Coronary artery (tissue), 2 donors: ENCODE data around the gene FOXP3.

ENCODE experiments used
- DNase-seq: peaks from one replicate; pipeline ENCODE4 v3.0.0-alpha.2; 2017; ENCODE audit warnings: low spot score
- H3K27ac ChIP-seq, 2 donors: fragments of 200-600 bp; sonication (generic); one replicate each; pipeline ENCODE4 v1.5.1; 2016 to 2019
- H3K4me3 ChIP-seq: fragments of 200-600 bp; sonication (generic); 2 replicates; pipeline ENCODE4 v1.5.1; 2016; ENCODE audit warnings: mild to moderate bottlenecking, moderate library complexity
- CTCF ChIP-seq: fragments of 200-600 bp; sonication (generic); IDR thresholded peaks from one replicate; pipeline ENCODE4 v1.5.1; 2019; ENCODE audit warnings: antibody characterized with exemption

FOXP3 gene

DNA sequence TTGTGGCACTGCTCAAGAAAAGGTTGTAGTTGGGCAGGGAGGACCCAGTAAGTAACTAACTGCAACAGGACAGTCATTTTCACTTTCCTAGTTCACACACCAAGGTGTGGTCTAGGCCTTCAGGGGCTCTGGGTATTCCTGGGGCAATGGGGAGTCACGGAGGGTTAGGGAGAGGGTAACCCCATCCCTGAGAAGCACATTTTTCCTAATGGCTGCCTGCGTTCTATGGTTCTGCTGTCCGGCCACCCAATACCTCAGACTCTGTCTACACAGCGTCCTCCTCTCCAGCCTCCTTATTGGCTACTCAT lies 4.1 kb upstream of the FOXP3 start:
- no peak for DNase-seq
- Histone ChIP-seq H3K27ac (peak overlapping the region; percentile 87 to 97), H3K4me3 (peak overlapping the region; percentile 88)
- TF ChIP-seq CTCF: no peak

- no peak for DNase-seq
- H3K27ac ChIP-seq: no peak overlapping the region
- TF ChIP-seq CTCF: no peak
Observed at GRCh38 chrX:49266523-49267445, 2.3 kb upstream of the FOXP3 start.

DNA sequence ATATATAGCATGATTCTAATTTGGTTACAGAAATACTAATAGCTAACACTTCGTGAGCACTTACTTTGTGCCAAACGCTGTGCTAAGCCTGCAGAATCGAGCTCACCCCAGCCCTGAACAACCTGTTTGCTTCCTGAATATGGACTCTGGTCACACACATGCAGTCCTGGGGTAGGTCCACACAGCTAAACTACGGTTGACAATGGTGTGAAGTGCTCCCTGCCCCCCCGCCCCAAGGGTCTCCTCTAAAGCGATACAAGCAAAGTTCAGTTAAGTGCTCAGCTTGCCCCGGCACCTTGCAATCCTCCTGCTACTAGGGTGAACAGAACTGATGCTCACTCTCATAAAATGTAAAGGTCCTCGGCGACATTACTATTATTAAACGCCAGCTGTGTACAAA lies 879 bp downstream of the FOXP3 start:
- H3K4me3 ChIP-seq: no peak overlapping the region
- no peak for DNase-seq

More at GRCh38 chrX:49266523-49267445, 2.3 kb upstream of the FOXP3 start:
- H3K4me3 ChIP-seq: no peak overlapping the region

GRCh38 chrX:49262603-49263002 lies 1.9 kb downstream of the FOXP3 start:
- H3K4me3 ChIP-seq: no peak overlapping the region
- no peak for TF ChIP-seq CTCF
- no peak for DNase-seq
- H3K27ac ChIP-seq: no peak overlapping the region

More for the DNA sequence above, 879 bp downstream of the FOXP3 start:
- TF ChIP-seq CTCF: no peak
- H3K27ac ChIP-seq: no peak overlapping the region

DNA sequence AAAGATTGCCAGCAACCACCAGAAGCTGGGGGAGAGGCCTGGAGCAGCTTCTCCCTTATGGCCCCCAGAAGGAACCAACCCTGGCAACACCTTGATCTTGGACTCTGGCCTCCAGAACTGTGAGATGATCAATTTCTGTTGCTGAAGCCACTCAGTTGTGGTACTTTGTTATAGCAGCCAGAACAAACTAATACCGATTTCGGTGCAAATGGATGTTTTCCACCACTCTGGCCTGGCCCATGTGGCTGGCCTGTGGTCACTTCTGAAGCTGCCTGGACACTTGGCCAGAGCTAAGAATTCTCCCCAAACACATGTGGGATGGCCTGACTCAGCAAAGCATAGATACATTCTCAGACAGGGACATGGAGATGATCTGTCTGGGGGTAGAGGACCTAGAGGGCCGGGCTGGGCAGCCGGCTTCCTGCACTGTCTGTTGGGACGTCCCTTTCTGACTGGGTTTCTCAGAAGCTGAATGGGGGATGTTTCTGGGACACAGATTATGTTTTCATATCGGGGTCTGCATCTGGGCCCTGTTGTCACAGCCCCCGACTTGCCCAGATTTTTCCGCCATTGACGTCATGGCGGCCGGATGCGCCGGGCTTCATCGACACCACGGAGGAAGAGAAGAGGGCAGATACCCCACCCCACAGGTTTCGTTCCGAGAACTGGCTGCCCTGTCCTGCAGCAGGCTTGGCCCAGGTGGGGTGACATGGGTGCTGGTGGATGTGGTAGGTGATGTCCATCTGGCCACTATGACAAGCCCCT lies 4.1 kb downstream of the FOXP3 start:
- Histone ChIP-seq H3K4me3 (no peak overlapping the region), H3K27ac (no peak overlapping the region)
- no peak for TF ChIP-seq CTCF
- no peak for DNase-seq

DNA sequence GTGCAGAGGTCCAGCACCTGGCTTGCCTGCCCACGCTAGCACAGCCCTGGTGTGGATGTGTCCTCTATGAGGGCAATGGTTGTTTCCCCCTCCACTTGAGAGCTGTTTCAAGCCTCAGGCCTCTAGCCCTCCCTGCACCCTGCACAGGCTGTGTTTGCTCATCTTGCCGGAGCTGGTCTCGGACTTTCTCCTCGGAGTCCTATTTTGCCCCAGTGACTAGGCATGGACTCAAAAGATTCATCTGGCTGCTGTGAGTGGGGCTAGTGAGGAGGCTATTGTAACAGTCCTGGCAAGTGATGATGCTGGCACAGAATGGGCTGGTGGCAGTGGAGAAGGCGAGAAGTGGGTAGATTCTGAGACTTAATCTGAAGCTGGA lies 5.8 kb downstream of the FOXP3 start:
- DNase-seq: no peak
- Histone ChIP-seq H3K27ac (no peak overlapping the region), H3K4me3 (no peak overlapping the region)
- TF ChIP-seq CTCF: no peak
